Measurements from ENCODE around the gene ST3GAL3.

ST3GAL3 gene

DNA sequence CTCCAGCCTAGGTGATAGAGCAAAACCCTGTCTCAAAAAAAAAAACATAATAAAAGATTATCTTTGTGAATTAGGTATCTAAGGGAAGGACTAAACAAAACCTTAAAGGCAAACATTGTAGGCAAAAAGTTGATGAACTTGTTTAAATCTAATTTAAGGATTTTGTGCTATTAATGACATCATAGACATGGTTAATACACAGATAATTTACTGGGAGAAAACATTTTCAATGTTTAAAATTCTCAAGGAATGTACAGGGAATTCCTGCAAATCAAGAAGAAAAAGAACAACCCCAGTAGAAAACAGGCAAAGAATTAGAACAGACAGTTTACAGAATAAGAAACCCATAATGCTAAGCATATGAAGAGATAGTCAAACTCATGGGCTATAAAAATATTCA is 47.6 kb downstream of the ST3GAL3 start:
- Histone ChIP-seq H3K36me3 (no peaks in the 10 kb centered on the region), H3K9me3 (no peaks in the 10 kb centered on the region), H3K4me1 (no peaks in the 10 kb centered on the region), H3K27me3 (no peaks in the 10 kb centered on the region), H3K4me3 (ENCODE audit: low read depth, low read length) (no peak overlapping the region)
- no peak for DNase-seq
- TF ChIP-seq, protein P1, sequence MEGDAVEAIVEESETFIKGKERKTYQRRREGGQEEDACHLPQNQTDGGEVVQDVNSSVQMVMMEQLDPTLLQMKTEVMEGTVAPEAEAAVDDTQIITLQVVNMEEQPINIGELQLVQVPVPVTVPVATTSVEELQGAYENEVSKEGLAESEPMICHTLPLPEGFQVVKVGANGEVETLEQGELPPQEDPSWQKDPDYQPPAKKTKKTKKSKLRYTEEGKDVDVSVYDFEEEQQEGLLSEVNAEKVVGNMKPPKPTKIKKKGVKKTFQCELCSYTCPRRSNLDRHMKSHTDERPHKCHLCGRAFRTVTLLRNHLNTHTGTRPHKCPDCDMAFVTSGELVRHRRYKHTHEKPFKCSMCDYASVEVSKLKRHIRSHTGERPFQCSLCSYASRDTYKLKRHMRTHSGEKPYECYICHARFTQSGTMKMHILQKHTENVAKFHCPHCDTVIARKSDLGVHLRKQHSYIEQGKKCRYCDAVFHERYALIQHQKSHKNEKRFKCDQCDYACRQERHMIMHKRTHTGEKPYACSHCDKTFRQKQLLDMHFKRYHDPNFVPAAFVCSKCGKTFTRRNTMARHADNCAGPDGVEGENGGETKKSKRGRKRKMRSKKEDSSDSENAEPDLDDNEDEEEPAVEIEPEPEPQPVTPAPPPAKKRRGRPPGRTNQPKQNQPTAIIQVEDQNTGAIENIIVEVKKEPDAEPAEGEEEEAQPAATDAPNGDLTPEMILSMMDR (IDR thresholded peaks at IDR 0.05; ENCODE audit: low read depth, low read length): no peak

DNA sequence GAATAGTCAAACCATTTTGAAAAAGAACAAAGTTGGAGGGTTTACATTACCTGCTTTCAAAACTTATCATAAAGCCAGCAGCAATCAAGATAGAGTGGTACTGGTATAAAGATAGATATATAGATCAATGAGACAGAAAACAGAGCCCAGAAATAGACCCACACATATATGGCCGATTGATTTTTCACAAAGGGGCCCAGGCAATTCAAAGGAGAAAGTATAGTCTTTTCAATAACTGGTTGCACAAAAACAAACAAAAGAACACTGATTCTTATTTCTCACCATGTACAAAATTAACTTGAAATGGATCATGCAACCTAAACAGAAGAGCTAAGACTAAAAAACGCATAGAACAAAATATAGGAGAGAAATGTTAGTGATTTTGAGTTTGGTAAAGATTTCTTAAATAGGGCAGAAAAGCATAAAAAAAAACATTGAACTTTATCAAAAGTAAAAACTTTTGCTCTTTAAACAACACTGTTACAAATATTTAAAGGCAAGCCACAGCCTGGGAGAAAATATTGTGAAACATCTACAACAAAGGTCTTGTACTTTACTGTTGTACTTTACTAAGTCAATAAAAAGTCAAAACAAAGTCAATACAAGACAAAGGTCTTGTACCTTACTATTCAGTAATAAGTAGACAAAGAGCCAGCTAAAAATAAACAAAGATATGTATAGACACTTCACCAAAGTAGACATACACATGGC is 50.2 kb downstream of the ST3GAL3 start:
- Histone ChIP-seq H3K36me3 (no peaks in the 10 kb centered on the region), H3K4me3 (ENCODE audit: low read depth, low read length) (no peak overlapping the region), H3K9me3 (no peaks in the 10 kb centered on the region), H3K27me3 (no peaks in the 10 kb centered on the region), H3K4me1 (no peaks in the 10 kb centered on the region)
- DNase-seq: no peak
- TF ChIP-seq, protein P1 (IDR thresholded peaks at IDR 0.05; ENCODE audit: low read depth, low read length): no peak

DNA sequence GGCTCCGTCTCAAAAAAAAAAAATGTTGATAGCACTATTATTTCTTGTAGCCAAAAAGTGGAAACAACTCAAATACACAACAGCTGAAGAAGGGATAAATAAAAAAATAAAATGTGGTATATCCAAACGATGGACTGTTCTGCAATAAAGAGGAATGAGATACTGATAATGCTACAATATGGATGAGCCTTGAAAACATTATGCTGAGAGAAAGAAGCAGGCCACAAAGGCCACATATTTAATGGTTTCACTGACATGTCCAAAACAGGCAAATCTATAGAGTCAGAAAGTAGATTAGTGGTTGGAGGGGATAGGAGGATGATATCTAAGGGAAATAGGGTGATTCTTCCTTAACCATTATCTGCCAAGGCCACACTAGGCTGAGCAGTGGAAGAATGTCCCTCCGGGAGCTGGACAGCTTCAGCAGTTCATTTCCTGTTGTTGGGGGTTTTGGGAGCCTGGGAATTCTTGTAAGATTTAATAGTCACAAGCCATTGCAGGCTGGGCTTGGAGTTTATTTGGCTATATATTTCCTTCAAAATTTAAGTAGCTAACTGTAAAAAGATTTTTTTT is 53.5 kb downstream of the ST3GAL3 start:
- TF ChIP-seq, protein P1 (IDR thresholded peaks at IDR 0.05; ENCODE audit: low read depth, low read length): no peak
- Histone ChIP-seq H3K4me1 (no peaks in the 10 kb centered on the region), H3K36me3 (no peaks in the 10 kb centered on the region), H3K27me3 (no peaks in the 10 kb centered on the region), H3K4me3 (ENCODE audit: low read depth, low read length) (no peak overlapping the region), H3K9me3 (no peaks in the 10 kb centered on the region)
- DNase-seq: no peak

DNA sequence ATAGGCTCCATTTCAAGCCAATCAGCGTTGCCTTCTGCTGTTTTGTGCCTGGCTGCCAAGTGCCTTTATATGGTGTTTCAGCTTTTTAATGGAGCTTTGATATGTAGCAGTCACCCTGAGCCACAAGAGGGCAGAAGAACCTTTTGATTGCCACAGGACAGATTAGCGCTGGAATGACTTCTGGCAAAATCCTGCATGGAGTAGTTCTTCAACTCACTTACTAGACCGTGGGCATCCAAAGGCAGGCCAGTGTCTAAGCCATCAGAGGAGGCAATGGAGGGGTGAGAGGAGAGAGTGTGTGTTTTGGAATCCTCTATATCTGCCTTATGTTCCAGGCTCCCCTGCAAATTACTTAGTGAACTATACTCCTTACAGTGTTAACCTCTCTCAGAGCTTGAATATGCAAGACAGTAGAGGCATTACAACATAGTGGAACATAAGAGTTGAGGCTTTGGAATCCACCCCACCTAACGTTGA is 56.2 kb downstream of the ST3GAL3 start:
- Histone ChIP-seq H3K27me3 (no peaks in the 10 kb centered on the region), H3K9me3 (no peaks in the 10 kb centered on the region), H3K4me3 (ENCODE audit: low read depth, low read length) (no peak overlapping the region), H3K4me1 (no peaks in the 10 kb centered on the region), H3K36me3 (no peaks in the 10 kb centered on the region)
- peak; percentile 66 for DNase-seq
- TF ChIP-seq, protein P1 (IDR thresholded peaks at IDR 0.05; ENCODE audit: low read depth, low read length): peak; percentile 78

DNA sequence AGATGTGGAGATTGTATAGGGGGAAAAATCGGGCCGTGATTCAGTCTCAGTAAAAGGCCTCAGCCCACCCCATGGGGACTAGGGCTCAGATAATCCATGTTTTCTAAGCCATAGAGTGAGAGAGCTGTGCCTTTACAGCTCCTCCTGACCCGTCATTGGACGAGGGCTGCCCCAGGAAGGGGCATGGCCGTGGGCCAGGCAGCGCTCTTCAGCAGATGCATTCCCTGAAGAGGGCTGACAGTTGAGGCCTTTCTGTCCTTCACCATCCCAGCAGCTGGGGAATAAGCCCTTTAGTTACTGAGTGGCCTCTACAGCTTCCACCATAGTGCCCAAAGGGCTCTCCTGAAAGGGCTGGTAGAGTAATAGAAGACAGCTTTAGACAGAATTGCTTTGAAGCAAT is 57.2 kb downstream of the ST3GAL3 start:
- Histone ChIP-seq H3K36me3 (no peaks in the 10 kb centered on the region), H3K4me1 (no peaks in the 10 kb centered on the region), H3K27me3 (no peaks in the 10 kb centered on the region), H3K9me3 (no peaks in the 10 kb centered on the region), H3K4me3 (ENCODE audit: low read depth, low read length) (no peak overlapping the region)
- TF ChIP-seq, protein P1 (IDR thresholded peaks at IDR 0.05; ENCODE audit: low read depth, low read length): no peak
- peak; percentile 9 for DNase-seq

Data from BE2C (cell line).